Right ventricle myocardium superior (tissue), 1 donor: ENCODE results near the gene VTA1. TPM values are rescaled to one million over a fixed set of nuclear protein-coding genes. Genes with fewer than 3 reads are reported as not detected.

Source experiments
- ATAC-seq: fragments of 200-7000 bp; cut with Tn5 transposase; one replicate; pipeline ENCODE4 v1.9.1; 2020; ENCODE audit warnings: mild to moderate bottlenecking; ENCODE audit not compliant: poor library complexity
- DNase-seq: peaks from one replicate; pipeline ENCODE4 v3.0.0-alpha.2; 2020
- intact Hi-C: fragments of 100-400 bp; cut with DNase I; formaldehyde crosslinking; loops from one replicate; pipeline ENCODE4 v1.11.2; 2022
- total RNA-seq: library from RNA; stranded (reverse); fragmentation: NEBNext Ultra II Directional; extraction: Animal tissue kit (Norgen Biotek cat#: 25700); gene quantifications from one replicate; pipeline ENCODE4 v1.2.1, GENCODE V29; 2021
- donor health status: DM: no; HTN: yes; CAD: no; lungs with severe emphysema.

The VTA1 gene
- total RNA-seq, 1 donor from 2014 or later, result 36.0 TPM

DNA sequence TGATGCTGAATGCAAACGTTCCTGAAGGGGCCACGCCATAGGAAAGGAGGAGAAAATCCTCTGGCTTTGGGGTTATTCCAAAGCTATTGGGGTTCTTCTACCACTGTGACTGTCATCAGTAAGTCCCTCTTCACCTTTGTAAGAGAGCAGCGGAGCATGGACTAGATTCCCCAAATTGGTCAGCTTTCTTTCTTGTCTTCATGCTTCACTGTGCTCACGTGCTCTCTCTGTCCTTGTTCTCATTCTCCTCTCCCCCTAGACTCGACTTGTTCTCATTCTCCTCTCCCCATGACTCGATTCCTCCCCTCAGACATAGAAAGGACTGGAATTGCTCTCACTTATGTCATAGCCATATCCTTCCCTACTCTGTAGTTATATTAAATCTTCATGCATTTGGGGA lies 99.9 kb downstream of the VTA1 start:
- intact Hi-C loops, result no loop called here
- DNase-seq (no peak), ATAC-seq (no peak)

- no peak for ATAC-seq
- intact Hi-C loops, result no loop called here
- DNase-seq, result no peak
Observed at GRCh38 chr6:142249266-142249665, 102.2 kb downstream of the VTA1 start.

DNA sequence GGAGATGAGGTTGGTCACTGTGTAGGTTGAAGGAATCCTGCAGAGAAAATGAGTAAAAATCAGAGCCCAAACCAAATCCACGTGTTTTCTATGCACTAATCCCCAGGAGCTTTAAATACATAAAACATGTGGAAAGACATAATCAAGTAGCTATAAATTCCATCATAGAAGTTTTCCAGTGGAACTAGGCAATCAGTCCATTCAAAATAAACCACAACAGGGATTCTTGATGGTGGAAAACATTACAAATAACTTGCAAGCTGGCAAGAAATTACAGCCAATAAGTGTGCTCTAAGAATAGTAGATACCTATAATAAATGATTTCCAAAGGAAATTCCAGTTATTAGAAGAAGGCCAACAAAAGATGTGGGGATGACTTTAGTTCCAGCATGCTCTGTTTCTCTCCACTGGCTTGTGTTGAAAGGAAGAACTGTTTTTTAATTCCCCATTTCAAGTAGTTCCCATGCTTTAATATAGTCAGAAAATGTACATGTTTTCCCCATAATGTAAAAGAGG lies 104.9 kb downstream of the VTA1 start:
- no peak for DNase-seq
- intact Hi-C loops, result no loop called here
- ATAC-seq, result no peak

GRCh38 chr6:142254513-142254912 lies 107.5 kb downstream of the VTA1 start:
- intact Hi-C loops, result no loop called here
- no peak for DNase-seq
- ATAC-seq, result no peak

GRCh38 chr6:142255785-142256184 lies 108.7 kb downstream of the VTA1 start:
- intact Hi-C loops, result no loop called here
- no peak for ATAC-seq
- DNase-seq, result no peak

DNA sequence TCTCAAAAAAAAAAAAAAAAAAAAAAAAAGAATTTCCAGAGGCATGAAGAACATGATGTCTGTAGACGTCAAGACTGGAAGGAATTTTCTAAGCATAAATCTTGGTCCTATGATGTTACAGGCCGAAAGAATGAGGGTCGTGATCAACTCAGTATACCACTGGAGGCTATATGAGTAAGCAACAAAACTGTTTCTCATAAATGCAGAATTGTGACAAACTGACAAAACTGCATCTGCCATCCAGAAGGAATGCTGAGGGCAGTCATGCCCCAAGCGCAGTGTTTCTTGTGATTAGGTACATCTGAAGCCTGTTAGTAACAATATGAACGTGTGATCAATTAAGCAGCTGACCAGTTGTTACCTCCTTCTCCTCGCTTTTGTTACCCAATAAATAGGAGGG lies 111.2 kb downstream of the VTA1 start:
- ATAC-seq (no peak), DNase-seq (no peak)
- intact Hi-C loops, result no loop called here

DNA sequence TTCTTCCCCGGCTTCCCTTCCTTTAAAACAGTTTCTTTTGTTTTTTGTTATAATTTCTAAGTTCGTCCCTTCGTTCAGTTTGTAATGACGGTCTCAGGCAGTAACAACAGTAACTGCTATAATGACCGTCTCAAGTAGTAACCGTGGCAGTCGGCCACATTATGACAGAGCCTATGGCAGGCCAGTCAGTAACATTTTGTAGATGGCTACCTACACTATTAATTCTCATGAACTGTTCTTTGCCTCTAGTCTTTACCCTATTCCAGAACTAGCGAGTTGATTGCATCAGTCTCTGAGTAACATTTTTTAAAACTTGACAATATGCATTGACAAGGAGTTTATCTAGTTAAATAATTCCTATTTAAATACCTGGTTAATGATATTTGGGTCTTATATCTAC lies 111.7 kb downstream of the VTA1 start:
- ATAC-seq (no peak), DNase-seq (no peak)
- intact Hi-C loops, result no loop called here

- DNase-seq (no peak), ATAC-seq (no peak)
- intact Hi-C loops, result no loop called here
Observed at GRCh38 chr6:142260748-142261147, 113.7 kb downstream of the VTA1 start.

DNA sequence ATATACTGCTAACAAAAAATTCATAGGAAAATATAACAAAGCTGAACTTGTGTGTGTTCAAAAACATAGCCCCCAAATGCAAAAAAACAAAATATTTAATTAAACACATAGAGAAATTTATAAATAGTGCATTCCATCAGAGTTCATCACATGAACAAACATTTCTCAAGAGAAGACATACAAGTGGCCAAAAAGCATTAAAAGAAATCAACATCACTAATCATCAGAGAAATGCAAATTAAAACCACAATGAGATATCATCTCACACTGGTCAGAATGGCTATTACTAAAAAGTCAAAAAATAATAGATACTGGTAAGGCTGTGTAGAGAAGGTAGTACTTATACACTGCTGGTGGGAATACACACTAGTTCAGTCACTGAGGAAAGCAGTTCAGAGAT lies 115.2 kb downstream of the VTA1 start:
- intact Hi-C loops, result no loop called here
- ATAC-seq (no peak), DNase-seq (no peak)

- intact Hi-C loops, result no loop called here
- ATAC-seq (no peak), DNase-seq (no peak)
Observed at GRCh38 chr6:142265476-142265875, 118.4 kb downstream of the VTA1 start.

- ATAC-seq (no peak), DNase-seq (no peak)
- intact Hi-C loops, result no loop called here
Observed at GRCh38 chr6:142266060-142266459, 119.0 kb downstream of the VTA1 start.

GRCh38 chr6:142271476-142271875 lies 124.4 kb downstream of the VTA1 start:
- intact Hi-C loops, result no loop called here
- no peak for ATAC-seq
- DNase-seq, result no peak

Other genes with a start within 250 kb of the VTA1 start
- not detected for gene GJE1, start 14.3 kb upstream of the VTA1 start, total RNA-seq
- gene NMBR, start 141 bp upstream of the VTA1 start, total RNA-seq, result not detected
- gene ADGRG6, start 154.7 kb downstream of the VTA1 start, total RNA-seq, result 3.2 TPM